HEK293 (cell line): ENCODE results near the gene CHMP4A.

Experiments used
- CTCF ChIA-PET: fragments of 350-600 bp; formaldehyde crosslinking; extraction: SDS; loops from one replicate; lab custom pipeline; 2021; ENCODE audit warnings: antibody characterized with exemption; lab: Yijun Ruan, JAX
- POLR2A ChIA-PET: fragments of 300-600 bp; formaldehyde crosslinking; extraction: SDS; loops from one replicate; lab custom pipeline; 2020; ENCODE audit warnings: antibody characterized with exemption, inconsistent platforms; lab: Yijun Ruan, JAX
- H3K27ac ChIP-seq: fragments of 200-500 bp; sonication (Bioruptor generic); 2 replicates; pipeline ENCODE4 v1.5.1; 2014; ENCODE audit warnings: low read depth, low read length, control low read depth, inconsistent platforms; ENCODE audit errors: extremely low read depth
- H3K36me3 ChIP-seq, 2 experiments: fragments of 200-500 bp in 1 of 2; sonication (Bioruptor generic) in 1 of 2; 1 replicate in 1 of 2; 2 replicates in 1 of 2; pipeline ENCODE4 v1.5.1; 2014 to 2017; ENCODE audit warnings: inconsistent platforms in 2 of 2, low read length in 2 of 2; ENCODE audit not compliant: control insufficient read depth in 2 of 2, insufficient read depth in 1 of 2
- H3K4me1 ChIP-seq: fragments of 200-500 bp; sonication (Bioruptor generic); 2 replicates; pipeline ENCODE4 v1.5.1; 2014; ENCODE audit warnings: mild to moderate bottlenecking, low read length, inconsistent platforms; ENCODE audit not compliant: control insufficient read depth, insufficient read depth
- H3K4me3 ChIP-seq: 2 replicates; pipeline ENCODE4 v1.5.1; 2011; ENCODE audit warnings: low read depth, mild to moderate bottlenecking, control low read depth, low read length, moderate library complexity
- H3K9me3 ChIP-seq: fragments of 200-500 bp; sonication (Bioruptor generic); 2 replicates; pipeline ENCODE4 v1.5.1; 2014; ENCODE audit warnings: low read depth, low read length, inconsistent platforms; ENCODE audit not compliant: control insufficient read depth, insufficient read depth
- FEZF1 ChIP-seq: fragments of 450-650 bp; formaldehyde crosslinking; IDR thresholded peaks from 2 replicates; pipeline ENCODE4 v1.5.1; 2016; ENCODE audit warnings: missing biosample characterization, missing genetic modification characterization
- GLIS1 ChIP-seq: fragments of 450-650 bp; formaldehyde crosslinking; IDR thresholded peaks from 2 replicates; pipeline ENCODE4 v1.5.1; 2016; ENCODE audit warnings: missing biosample characterization, missing genetic modification characterization
- HOXA7 ChIP-seq: sonication (generic); formaldehyde crosslinking; IDR thresholded peaks from 2 replicates; pipeline ENCODE4 v1.8.1; 2022; ENCODE audit warnings: missing genetic modification reagents, borderline replicate concordance
- KLF16 ChIP-seq: fragments of 450-650 bp; formaldehyde crosslinking; IDR thresholded peaks from 2 replicates; pipeline ENCODE4 v1.5.1; 2017; ENCODE audit warnings: missing biosample characterization, missing genetic modification characterization
- OVOL3 ChIP-seq: fragments of 450-650 bp; formaldehyde crosslinking; IDR thresholded peaks from 2 replicates; pipeline ENCODE4 v1.5.1; 2016; ENCODE audit warnings: missing biosample characterization, missing genetic modification characterization
- YY1 ChIP-seq: fragments of 450-650 bp; formaldehyde crosslinking; IDR thresholded peaks from 2 replicates; pipeline ENCODE4 v1.5.1; 2018; ENCODE audit warnings: missing biosample characterization, missing genetic modification characterization
- ZBTB48 ChIP-seq: fragments of 450-650 bp; formaldehyde crosslinking; IDR thresholded peaks from 2 replicates; pipeline ENCODE4 v1.5.1; 2016; ENCODE audit warnings: missing biosample characterization, missing genetic modification characterization
- ZFHX2 ChIP-seq: fragments of 450-650 bp; formaldehyde crosslinking; conservative IDR thresholded peaks from 2 replicates; pipeline ENCODE4 v1.5.1; 2016; ENCODE audit warnings: missing biosample characterization, missing genetic modification characterization
- ZNF10 ChIP-seq: fragments of 450-650 bp; formaldehyde crosslinking; IDR thresholded peaks from 2 replicates; pipeline ENCODE4 v1.5.1; 2017; ENCODE audit warnings: missing biosample characterization, missing genetic modification characterization
- ZNF2 ChIP-seq: fragments of 450-650 bp; formaldehyde crosslinking; IDR thresholded peaks from 2 replicates; pipeline ENCODE4 v1.5.1; 2016; ENCODE audit warnings: missing biosample characterization, missing genetic modification characterization
- ZNF214 ChIP-seq: fragments of 450-650 bp; formaldehyde crosslinking; IDR thresholded peaks from 2 replicates; pipeline ENCODE4 v1.5.1; 2017; ENCODE audit warnings: missing biosample characterization, mild to moderate bottlenecking, missing genetic modification characterization, borderline replicate concordance
- ZNF629 ChIP-seq: fragments of 450-650 bp; formaldehyde crosslinking; IDR thresholded peaks from 2 replicates; pipeline ENCODE4 v1.5.1; 2017; ENCODE audit warnings: missing biosample characterization, missing genetic modification characterization
- ZNF677 ChIP-seq: fragments of 450-650 bp; IDR thresholded peaks from 2 replicates; pipeline ENCODE4 v1.5.0; 2018; ENCODE audit warnings: missing biosample characterization, mild to moderate bottlenecking, missing genetic modification characterization, moderate library complexity
- ZSCAN30 ChIP-seq: fragments of 450-650 bp; IDR thresholded peaks from 2 replicates; pipeline ENCODE4 v1.5.1; 2018; ENCODE audit warnings: missing biosample characterization, mild to moderate bottlenecking, missing genetic modification characterization, moderate library complexity
- TF ChIP-seq, protein P1 (sequence below): fragments of 450-650 bp; formaldehyde crosslinking; IDR thresholded peaks from 2 replicates; pipeline ENCODE4 v1.5.1; 2017; ENCODE audit warnings: missing biosample characterization, missing genetic modification characterization
- TF ChIP-seq, protein P2 (sequence below): fragments of 450-650 bp; formaldehyde crosslinking; IDR thresholded peaks from 2 replicates; pipeline ENCODE4 v1.5.1; 2016; ENCODE audit warnings: missing biosample characterization, missing genetic modification characterization, borderline replicate concordance
- TF ChIP-seq, protein P3 (sequence below): fragments of 450-650 bp; IDR thresholded peaks from 2 replicates; pipeline ENCODE4 v1.5.1; 2018; ENCODE audit warnings: missing biosample characterization, mild to moderate bottlenecking, missing genetic modification characterization
- TF ChIP-seq, protein P4 (sequence below): fragments of 450-650 bp; formaldehyde crosslinking; IDR thresholded peaks from 2 replicates; pipeline ENCODE4 v1.5.1; 2016; ENCODE audit warnings: missing biosample characterization, missing genetic modification characterization
- TF ChIP-seq, protein P5 (sequence below): fragments of 450-650 bp; formaldehyde crosslinking; IDR thresholded peaks from 2 replicates; pipeline ENCODE4 v1.5.1; 2016; ENCODE audit warnings: missing biosample characterization, missing genetic modification characterization

Gene CHMP4A

DNA sequence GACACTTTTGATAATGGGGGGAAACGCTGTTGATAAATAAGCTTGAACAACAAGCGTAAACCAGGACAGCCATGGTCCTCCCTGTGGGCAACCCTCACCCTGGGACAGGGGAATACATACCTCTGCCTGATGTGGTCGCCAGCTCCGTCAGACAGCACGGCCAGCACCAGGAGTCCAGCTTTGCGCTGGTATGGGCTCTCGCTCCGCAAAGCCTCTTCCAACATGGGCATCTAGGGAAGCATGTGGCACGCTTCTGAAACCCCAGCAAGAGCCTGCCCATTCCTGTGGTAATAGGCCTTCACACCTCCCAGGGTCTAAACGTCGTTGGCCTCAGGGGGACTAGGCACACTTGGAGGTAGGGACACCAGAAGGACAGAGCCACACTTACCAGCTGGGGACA is 27.5 kb downstream of the CHMP4A start:
- POLR2A ChIA-PET, result interaction anchor here (0.7 to 1.0 kb wide), 2 partner anchors 10 to 15 kb away, joined by 4 to 8 read pairs; no protein-coding TSS in a partner anchor
- Histone ChIP-seq H3K27ac (no peak overlapping the region), H3K36me3 (peaks cover 0 to 83% of the 10 kb centered on the region in 2 experiments; a peak in 2 of 3 replicates), H3K4me1 (peaks cover 7% of the 10 kb centered on the region; the same call in 1 of the 2 replicates), H3K9me3 (no peaks in the 10 kb centered on the region), H3K4me3 (no peak overlapping the region)
- CTCF ChIA-PET, result interaction anchor here (0.6 to 2.2 kb wide), 3 partner anchors 24 to 111 kb away, joined by 3 to 8 read pairs (median 5); partner anchors contain the start of gene IRF9
- TF ChIP-seq OVOL3 (tag by site-specific recombination), result no peak
- no peak for TF ChIP-seq FEZF1 (tag by site-specific recombination)
- no peak for TF ChIP-seq ZNF2 (tag by site-specific recombination)
- no peak for TF ChIP-seq GLIS1 (tag by site-specific recombination)
- TF ChIP-seq, protein P1, sequence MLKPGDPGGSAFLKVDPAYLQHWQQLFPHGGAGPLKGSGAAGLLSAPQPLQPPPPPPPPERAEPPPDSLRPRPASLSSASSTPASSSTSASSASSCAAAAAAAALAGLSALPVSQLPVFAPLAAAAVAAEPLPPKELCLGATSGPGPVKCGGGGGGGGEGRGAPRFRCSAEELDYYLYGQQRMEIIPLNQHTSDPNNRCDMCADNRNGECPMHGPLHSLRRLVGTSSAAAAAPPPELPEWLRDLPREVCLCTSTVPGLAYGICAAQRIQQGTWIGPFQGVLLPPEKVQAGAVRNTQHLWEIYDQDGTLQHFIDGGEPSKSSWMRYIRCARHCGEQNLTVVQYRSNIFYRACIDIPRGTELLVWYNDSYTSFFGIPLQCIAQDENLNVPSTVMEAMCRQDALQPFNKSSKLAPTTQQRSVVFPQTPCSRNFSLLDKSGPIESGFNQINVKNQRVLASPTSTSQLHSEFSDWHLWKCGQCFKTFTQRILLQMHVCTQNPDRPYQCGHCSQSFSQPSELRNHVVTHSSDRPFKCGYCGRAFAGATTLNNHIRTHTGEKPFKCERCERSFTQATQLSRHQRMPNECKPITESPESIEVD (tag by site-specific recombination), result no peak

DNA sequence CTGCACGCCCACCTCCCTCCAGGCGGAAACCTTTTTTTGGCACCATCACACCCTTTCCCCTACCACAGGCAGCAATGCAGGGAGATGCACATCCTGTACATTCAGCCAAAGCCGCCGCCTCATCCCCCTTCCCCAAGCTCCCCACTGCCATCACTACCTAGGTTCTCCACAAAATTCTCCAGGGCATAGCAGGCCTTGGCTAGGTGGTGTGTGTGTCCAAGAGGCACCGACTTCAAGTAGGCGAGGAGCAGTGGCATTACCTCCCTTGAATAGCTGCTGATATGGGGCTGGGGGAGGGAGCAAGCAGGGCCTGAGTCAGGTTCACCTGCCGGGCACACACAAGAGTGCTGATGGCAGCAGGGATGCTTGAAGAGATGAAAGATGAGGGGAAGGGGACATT is 28.3 kb downstream of the CHMP4A start:
- ChIA-PET CTCF (interaction anchor here (0.9 to 2.2 kb wide), 2 partner anchors 24 to 112 kb away, joined by 5 to 8 read pairs; partner anchors contain the start of gene IRF9), POLR2A (interaction anchor here (0.5 to 1.0 kb wide), 2 partner anchors 14 to 91 kb away, joined by 3 to 8 read pairs; partner anchors contain the start of gene PCK2)
- H3K9me3 ChIP-seq, result no peaks in the 10 kb centered on the region
- TF ChIP-seq ZFHX2 (no peak), HOXA7 (no peak), ZNF677 (tag by site-specific recombination) (no peak), ZBTB48 (tag by site-specific recombination) (no peak), ZNF10 (tag by site-specific recombination) (no peak), ZSCAN30 (tag by site-specific recombination) (no peak), YY1 (tag by site-specific recombination) (no peak), ZNF214 (tag by site-specific recombination) (no peak), KLF16 (tag by site-specific recombination) (no peak), ZNF629 (tag by site-specific recombination) (no peak)
- TF ChIP-seq, protein P2, sequence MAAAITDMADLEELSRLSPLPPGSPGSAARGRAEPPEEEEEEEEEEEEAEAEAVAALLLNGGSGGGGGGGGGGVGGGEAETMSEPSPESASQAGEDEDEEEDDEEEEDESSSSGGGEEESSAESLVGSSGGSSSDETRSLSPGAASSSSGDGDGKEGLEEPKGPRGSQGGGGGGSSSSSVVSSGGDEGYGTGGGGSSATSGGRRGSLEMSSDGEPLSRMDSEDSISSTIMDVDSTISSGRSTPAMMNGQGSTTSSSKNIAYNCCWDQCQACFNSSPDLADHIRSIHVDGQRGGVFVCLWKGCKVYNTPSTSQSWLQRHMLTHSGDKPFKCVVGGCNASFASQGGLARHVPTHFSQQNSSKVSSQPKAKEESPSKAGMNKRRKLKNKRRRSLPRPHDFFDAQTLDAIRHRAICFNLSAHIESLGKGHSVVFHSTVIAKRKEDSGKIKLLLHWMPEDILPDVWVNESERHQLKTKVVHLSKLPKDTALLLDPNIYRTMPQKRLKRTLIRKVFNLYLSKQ, result no peak
- TF ChIP-seq, protein P3, sequence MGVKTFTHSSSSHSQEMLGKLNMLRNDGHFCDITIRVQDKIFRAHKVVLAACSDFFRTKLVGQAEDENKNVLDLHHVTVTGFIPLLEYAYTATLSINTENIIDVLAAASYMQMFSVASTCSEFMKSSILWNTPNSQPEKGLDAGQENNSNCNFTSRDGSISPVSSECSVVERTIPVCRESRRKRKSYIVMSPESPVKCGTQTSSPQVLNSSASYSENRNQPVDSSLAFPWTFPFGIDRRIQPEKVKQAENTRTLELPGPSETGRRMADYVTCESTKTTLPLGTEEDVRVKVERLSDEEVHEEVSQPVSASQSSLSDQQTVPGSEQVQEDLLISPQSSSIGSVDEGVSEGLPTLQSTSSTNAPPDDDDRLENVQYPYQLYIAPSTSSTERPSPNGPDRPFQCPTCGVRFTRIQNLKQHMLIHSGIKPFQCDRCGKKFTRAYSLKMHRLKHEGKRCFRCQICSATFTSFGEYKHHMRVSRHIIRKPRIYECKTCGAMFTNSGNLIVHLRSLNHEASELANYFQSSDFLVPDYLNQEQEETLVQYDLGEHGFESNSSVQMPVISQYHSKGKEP (tag by site-specific recombination), result no peak
- TF ChIP-seq, protein P4, sequence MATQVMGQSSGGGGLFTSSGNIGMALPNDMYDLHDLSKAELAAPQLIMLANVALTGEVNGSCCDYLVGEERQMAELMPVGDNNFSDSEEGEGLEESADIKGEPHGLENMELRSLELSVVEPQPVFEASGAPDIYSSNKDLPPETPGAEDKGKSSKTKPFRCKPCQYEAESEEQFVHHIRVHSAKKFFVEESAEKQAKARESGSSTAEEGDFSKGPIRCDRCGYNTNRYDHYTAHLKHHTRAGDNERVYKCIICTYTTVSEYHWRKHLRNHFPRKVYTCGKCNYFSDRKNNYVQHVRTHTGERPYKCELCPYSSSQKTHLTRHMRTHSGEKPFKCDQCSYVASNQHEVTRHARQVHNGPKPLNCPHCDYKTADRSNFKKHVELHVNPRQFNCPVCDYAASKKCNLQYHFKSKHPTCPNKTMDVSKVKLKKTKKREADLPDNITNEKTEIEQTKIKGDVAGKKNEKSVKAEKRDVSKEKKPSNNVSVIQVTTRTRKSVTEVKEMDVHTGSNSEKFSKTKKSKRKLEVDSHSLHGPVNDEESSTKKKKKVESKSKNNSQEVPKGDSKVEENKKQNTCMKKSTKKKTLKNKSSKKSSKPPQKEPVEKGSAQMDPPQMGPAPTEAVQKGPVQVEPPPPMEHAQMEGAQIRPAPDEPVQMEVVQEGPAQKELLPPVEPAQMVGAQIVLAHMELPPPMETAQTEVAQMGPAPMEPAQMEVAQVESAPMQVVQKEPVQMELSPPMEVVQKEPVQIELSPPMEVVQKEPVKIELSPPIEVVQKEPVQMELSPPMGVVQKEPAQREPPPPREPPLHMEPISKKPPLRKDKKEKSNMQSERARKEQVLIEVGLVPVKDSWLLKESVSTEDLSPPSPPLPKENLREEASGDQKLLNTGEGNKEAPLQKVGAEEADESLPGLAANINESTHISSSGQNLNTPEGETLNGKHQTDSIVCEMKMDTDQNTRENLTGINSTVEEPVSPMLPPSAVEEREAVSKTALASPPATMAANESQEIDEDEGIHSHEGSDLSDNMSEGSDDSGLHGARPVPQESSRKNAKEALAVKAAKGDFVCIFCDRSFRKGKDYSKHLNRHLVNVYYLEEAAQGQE (tag by site-specific recombination), result no peak
- TF ChIP-seq, protein P5, sequence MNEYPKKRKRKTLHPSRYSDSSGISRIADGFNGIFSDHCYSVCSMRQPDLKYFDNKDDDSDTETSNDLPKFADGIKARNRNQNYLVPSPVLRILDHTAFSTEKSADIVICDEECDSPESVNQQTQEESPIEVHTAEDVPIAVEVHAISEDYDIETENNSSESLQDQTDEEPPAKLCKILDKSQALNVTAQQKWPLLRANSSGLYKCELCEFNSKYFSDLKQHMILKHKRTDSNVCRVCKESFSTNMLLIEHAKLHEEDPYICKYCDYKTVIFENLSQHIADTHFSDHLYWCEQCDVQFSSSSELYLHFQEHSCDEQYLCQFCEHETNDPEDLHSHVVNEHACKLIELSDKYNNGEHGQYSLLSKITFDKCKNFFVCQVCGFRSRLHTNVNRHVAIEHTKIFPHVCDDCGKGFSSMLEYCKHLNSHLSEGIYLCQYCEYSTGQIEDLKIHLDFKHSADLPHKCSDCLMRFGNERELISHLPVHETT (tag by site-specific recombination), result no peak
- H3K4me3 ChIP-seq, result no peak overlapping the region
- peaks cover 0 to 84% of the 10 kb centered on the region in 2 experiments; a peak in 2 of 3 replicates for H3K36me3 ChIP-seq
- no peak overlapping the region for H3K27ac ChIP-seq
- peaks cover 7% of the 10 kb centered on the region; the same call in 1 of the 2 replicates for H3K4me1 ChIP-seq
